Vagina (tissue), 2 donors: ENCODE results near the gene IGFBP6. TPM values are rescaled to one million over a fixed set of nuclear protein-coding genes. Genes with fewer than 3 reads are reported as not detected.

Source experiments
- DNase-seq, 2 donors: peaks; one replicate each; pipeline ENCODE4 v3.0.0-alpha.2; 2017; ENCODE audit errors: extremely low spot score in 2 of 2
- H3K27ac ChIP-seq: fragments of 200-600 bp; sonication (generic); one replicate; pipeline ENCODE4 v1.5.1; 2019
- H3K27me3 ChIP-seq: fragments of 200-600 bp; sonication (generic); one replicate; pipeline ENCODE4 v1.5.1; 2019
- H3K36me3 ChIP-seq, 2 donors: fragments of 200-600 bp; sonication (generic); one replicate each; pipeline ENCODE4 v1.5.1; 2017 to 2019
- H3K4me1 ChIP-seq: fragments of 200-600 bp; sonication (generic); one replicate; pipeline ENCODE4 v1.5.1; 2019
- H3K4me3 ChIP-seq, 2 donors: fragments of 200-600 bp; sonication (generic); 1 replicate in 1 of 2; 2 replicates in 1 of 2; pipeline ENCODE4 v1.5.1; 2016 to 2019
- H3K9me3 ChIP-seq: fragments of 200-600 bp; sonication (generic); one replicate; pipeline ENCODE4 v1.5.1; 2019
- CTCF ChIP-seq, 3 experiments: fragments of 450-650 bp in 2 of 3; fragments of 200-600 bp in 1 of 3; sonication (generic) in 1 of 3; IDR thresholded peaks; one replicate each; pipeline ENCODE4 v1.5.1; 2017 to 2019; ENCODE audit warnings: antibody characterized with exemption in 3 of 3, mild to moderate bottlenecking in 2 of 3, moderate library complexity in 2 of 3
- POLR2A ChIP-seq, 2 donors: fragments of 450-650 bp; IDR thresholded peaks; one replicate each; pipeline ENCODE4 v1.6.1; 2017; ENCODE audit warnings: antibody characterized with exemption in 2 of 2, mild to moderate bottlenecking in 2 of 2, moderate library complexity in 2 of 2
- POLR2AphosphoS5 ChIP-seq, 2 donors: sonication (generic); formaldehyde crosslinking; IDR thresholded peaks; one replicate each; pipeline ENCODE4 v1.9.0; 2017; ENCODE audit warnings: antibody characterized with exemption in 2 of 2, mild to moderate bottlenecking in 2 of 2, low read depth in 1 of 2; ENCODE audit not compliant: insufficient read depth in 1 of 2
- intact Hi-C: fragments of 100-400 bp; cut with DNase I; formaldehyde crosslinking; loops from one replicate; pipeline ENCODE4 v1.15.1; 2023
- total RNA-seq: library from RNA; depleted of rRNA; stranded (reverse); fragments of >200 nt; gene quantifications from one replicate; pipeline ENCODE4 v1.2.3, GENCODE V29; 2016

IGFBP6 gene
- total RNA-seq: 684 TPM

- Histone ChIP-seq H3K36me3 (peaks cover 0 to 14% of the 10 kb centered on the region in 2 donors), H3K4me3 (peak within 1 kb of the TSS; percentile 58 to 70), H3K4me1 (peaks cover 39% of the 10 kb centered on the region), H3K9me3 (no peaks in the 10 kb centered on the region), H3K27ac (peak within 1 kb of the TSS; percentile 84), H3K27me3 (no peaks in the 10 kb centered on the region)
- intact Hi-C loops: loop anchor here (10.0 kb wide), 1 partner anchor 53 kb away; no protein-coding TSS in a partner anchor
- TF ChIP-seq POLR2A (IDR thresholded peaks at IDR 0.05) (peak in 1 of 2 donors; percentile 34), CTCF (IDR thresholded peaks at IDR 0.05) (no peak), POLR2AphosphoS5 (IDR thresholded peaks at IDR 0.05; ENCODE audit: insufficient read depth in 1 of 2, low read depth in 1 of 2) (peak in 1 of 2 donors; percentile 86)
- no peak for DNase-seq
Observed at GRCh38 chr12:53097564-53098353, at the start of gene IGFBP6. TSS of gene IGFBP6 (plus strand) at chr12:53097667. CDS start at chr12:53097718, 51 bp downstream.

- TF ChIP-seq POLR2AphosphoS5 (IDR thresholded peaks at IDR 0.05; ENCODE audit: insufficient read depth in 1 of 2, low read depth in 1 of 2) (peak in 1 of 2 donors; percentile 7), POLR2A (IDR thresholded peaks at IDR 0.05) (no peak)
- H3K36me3 ChIP-seq: no peaks in the 10 kb centered on the region
- peak overlapping the region; percentile 96 for H3K27ac ChIP-seq
- intact Hi-C loops: loop anchor here (10.0 kb wide), 1 partner anchor 47 kb away; the partner anchor contains the start of gene IGFBP6
- no peaks in the 10 kb centered on the region for H3K27me3 ChIP-seq
- peak in 1 of 2 donors; percentile 94 for DNase-seq
- H3K9me3 ChIP-seq: no peaks in the 10 kb centered on the region
- H3K4me3 ChIP-seq: peak overlapping the region; percentile 73 to 86
- peaks cover 80% of the 10 kb centered on the region for H3K4me1 ChIP-seq
Observed at GRCh38 chr12:53048033-53048779, 49.3 kb upstream of the IGFBP6 start.

GRCh38 chr12:53048780-53049401 is 48.6 kb upstream of the IGFBP6 start:
- no peaks in the 10 kb centered on the region for H3K36me3 ChIP-seq
- DNase-seq: peak in 1 of 2 donors; percentile 92
- H3K27ac ChIP-seq: peak overlapping the region; percentile 96
- intact Hi-C loops: loop anchor here (10.0 kb wide), 1 partner anchor 46 kb away; the partner anchor contains the start of gene IGFBP6
- peaks cover 84% of the 10 kb centered on the region for H3K4me1 ChIP-seq
- TF ChIP-seq POLR2AphosphoS5 (IDR thresholded peaks at IDR 0.05; ENCODE audit: insufficient read depth in 1 of 2, low read depth in 1 of 2) (no peak), POLR2A (IDR thresholded peaks at IDR 0.05) (no peak), CTCF (IDR thresholded peaks at IDR 0.05) (no peak)
- H3K27me3 ChIP-seq: no peaks in the 10 kb centered on the region
- H3K4me3 ChIP-seq: peak overlapping the region; percentile 73 to 86
- H3K9me3 ChIP-seq: no peaks in the 10 kb centered on the region

- Histone ChIP-seq H3K27me3 (no peaks in the 10 kb centered on the region), H3K36me3 (no peaks in the 10 kb centered on the region), H3K9me3 (no peaks in the 10 kb centered on the region), H3K4me1 (peaks cover 84% of the 10 kb centered on the region), H3K4me3 (peak within 1 kb of the TSS; percentile 73 to 86), H3K27ac (peak within 1 kb of the TSS; percentile 96)
- TF ChIP-seq POLR2A (IDR thresholded peaks at IDR 0.05) (peak in 1 of 2 donors; percentile 63), POLR2AphosphoS5 (IDR thresholded peaks at IDR 0.05; ENCODE audit: insufficient read depth in 1 of 2, low read depth in 1 of 2) (peak; percentile 75 to 88), CTCF (IDR thresholded peaks at IDR 0.05) (no peak)
- DNase-seq: peak in 1 of 2 donors; percentile 96
- intact Hi-C loops: loop anchor here (10.0 kb wide), 1 partner anchor 45 kb away; the partner anchor contains the start of gene IGFBP6
Observed at GRCh38 chr12:53049571-53050318, 47.7 kb upstream of the IGFBP6 start, which contains the start of gene TNS2. TSS of gene TNS2 (plus strand) at chr12:53050065. CDS start at chr12:53050186, 121 bp downstream.
